ENCODE data around the gene HES5.
A peak's percentile ranks its signal among the peaks of the same experiment; 100 is the strongest.

HES5 gene

GRCh38 chr1:2525920-2526823 lies 3.9 kb downstream of the HES5 start, which contains the start of gene PANK4:
Gene PANK4, minus strand, starts transcription at chr1:2526596. Its CDS starts 9 bp downstream, at chr1:2526587.
- TF ChIP-seq CEBPB (IDR thresholded peaks at IDR 0.05) (no peak), TCF12 (IDR thresholded peaks at IDR 0.05; ENCODE audit: low read depth) (peak; percentile 49; the same call in 1 of the 2 replicates), RAD21 (IDR thresholded peaks at IDR 0.05; ENCODE audit: low read depth) (no peak), NFIC (IDR thresholded peaks at IDR 0.05) (no peak), YY1 (IDR thresholded peaks at IDR 0.05; ENCODE audit: low read depth) (peak; percentile 92), ZBTB7A (IDR thresholded peaks at IDR 0.05; ENCODE audit: low read depth) (peak; percentile 93), EP300 (IDR thresholded peaks at IDR 0.05; ENCODE audit: borderline replicate concordance) (no peak), CREB1 (IDR thresholded peaks at IDR 0.05; ENCODE audit: low read depth) (no peak), FOXM1 (IDR thresholded peaks at IDR 0.05; ENCODE audit: borderline replicate concordance, low read depth) (no peak), TAF1 (IDR thresholded peaks at IDR 0.05; ENCODE audit: low read depth) (peak; percentile 64; the same call in 1 of the 2 replicates), MAX (IDR thresholded peaks at IDR 0.05) (peak; percentile 23), TEAD4 (IDR thresholded peaks at IDR 0.05) (no peak), REST (IDR thresholded peaks at IDR 0.05; ENCODE audit: low read depth) (no peak), EGR1 (IDR thresholded peaks at IDR 0.05) (peak; percentile 80), USF1 (IDR thresholded peaks at IDR 0.05) (no peak)

GRCh38 chr1:2525572-2525919 lies 4.5 kb downstream of the HES5 start:
- no peak for TF ChIP-seq TCF12 (IDR thresholded peaks at IDR 0.05; ENCODE audit: low read depth)
- TF ChIP-seq ZBTB7A (IDR thresholded peaks at IDR 0.05; ENCODE audit: low read depth), result no peak; the same call in 1 of the 2 replicates
- no peak for TF ChIP-seq MAX (IDR thresholded peaks at IDR 0.05)
- no peak for TF ChIP-seq EP300 (IDR thresholded peaks at IDR 0.05; ENCODE audit: borderline replicate concordance)
- no peak for TF ChIP-seq EGR1 (IDR thresholded peaks at IDR 0.05)
- TF ChIP-seq YY1 (IDR thresholded peaks at IDR 0.05; ENCODE audit: low read depth), result no peak
- TF ChIP-seq RAD21 (IDR thresholded peaks at IDR 0.05; ENCODE audit: low read depth), result no peak
- no peak for TF ChIP-seq FOXM1 (IDR thresholded peaks at IDR 0.05; ENCODE audit: borderline replicate concordance, low read depth)
- no peak for TF ChIP-seq CREB1 (IDR thresholded peaks at IDR 0.05; ENCODE audit: low read depth)
- no peak for TF ChIP-seq NFIC (IDR thresholded peaks at IDR 0.05)
- no peak for TF ChIP-seq TEAD4 (IDR thresholded peaks at IDR 0.05)
- no peak for TF ChIP-seq REST (IDR thresholded peaks at IDR 0.05; ENCODE audit: low read depth)
- TF ChIP-seq CEBPB (IDR thresholded peaks at IDR 0.05), result no peak
- TF ChIP-seq USF1 (IDR thresholded peaks at IDR 0.05), result no peak
- TF ChIP-seq TAF1 (IDR thresholded peaks at IDR 0.05; ENCODE audit: low read depth), result no peak

GRCh38 chr1:2523891-2524609 lies 6.0 kb downstream of the HES5 start:
- TF ChIP-seq TCF12 (IDR thresholded peaks at IDR 0.05; ENCODE audit: low read depth) (no peak), USF1 (IDR thresholded peaks at IDR 0.05) (no peak), FOXM1 (IDR thresholded peaks at IDR 0.05; ENCODE audit: borderline replicate concordance, low read depth) (no peak), NFIC (IDR thresholded peaks at IDR 0.05) (no peak), TAF1 (IDR thresholded peaks at IDR 0.05; ENCODE audit: low read depth) (no peak), CEBPB (IDR thresholded peaks at IDR 0.05) (no peak), TEAD4 (IDR thresholded peaks at IDR 0.05) (no peak), ZBTB7A (IDR thresholded peaks at IDR 0.05; ENCODE audit: low read depth) (no peak), REST (IDR thresholded peaks at IDR 0.05; ENCODE audit: low read depth) (no peak), EP300 (IDR thresholded peaks at IDR 0.05; ENCODE audit: borderline replicate concordance) (no peak), CREB1 (IDR thresholded peaks at IDR 0.05; ENCODE audit: low read depth) (no peak), MAX (IDR thresholded peaks at IDR 0.05) (no peak), RAD21 (IDR thresholded peaks at IDR 0.05; ENCODE audit: low read depth) (no peak), EGR1 (IDR thresholded peaks at IDR 0.05) (no peak), YY1 (IDR thresholded peaks at IDR 0.05; ENCODE audit: low read depth) (no peak)
